AG10803 (cell line): ENCODE results near the gene CCR5AS.

Experiments
- DNase-seq: peaks from one replicate; pipeline ENCODE4 v3.0.0; 2010; ENCODE audit warnings: low read depth
- H3K4me3 ChIP-seq: 2 replicates; pipeline ENCODE4 v1.5.1; 2011; ENCODE audit warnings: mild to moderate bottlenecking, low read length, control low read depth
- CTCF ChIP-seq: conservative IDR thresholded peaks from 2 replicates; pipeline ENCODE4 v1.5.1; 2011; ENCODE audit warnings: mild to moderate bottlenecking, low read length, control low read depth, inconsistent platforms

Gene CCR5AS

GRCh38 chr3:46368569-46368968 is 38.3 kb downstream of the CCR5AS start:
- no peak; the same call in 1 of the 2 replicates for TF ChIP-seq CTCF
- H3K4me3 ChIP-seq, result no peak overlapping the region
- DNase-seq, result no peak

DNA sequence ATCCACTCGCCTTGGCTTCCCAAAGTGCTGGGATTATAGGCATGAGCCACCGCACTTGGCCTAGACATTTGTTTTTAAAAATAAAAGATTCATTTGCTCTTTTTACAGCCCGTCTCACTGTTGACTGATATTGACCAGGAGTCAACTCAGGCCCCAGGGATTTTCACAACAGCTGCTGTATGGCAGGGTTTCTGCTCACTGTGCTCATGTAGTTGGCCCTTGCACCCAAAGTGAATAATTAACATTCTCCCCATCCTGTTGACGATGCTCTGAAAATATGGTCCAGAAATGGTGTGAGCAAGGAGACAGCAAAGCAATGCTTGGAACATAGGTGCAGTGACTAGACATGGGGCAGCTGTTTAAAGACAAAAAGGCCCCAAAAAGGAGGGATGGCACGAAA is 39.1 kb downstream of the CCR5AS start:
- DNase-seq, result no peak
- TF ChIP-seq CTCF, result no peak
- no peak overlapping the region for H3K4me3 ChIP-seq

- TF ChIP-seq CTCF, result no peak
- no peak for DNase-seq
- no peak overlapping the region for H3K4me3 ChIP-seq
Observed at GRCh38 chr3:46365737-46366524, 40.9 kb downstream of the CCR5AS start.

DNA sequence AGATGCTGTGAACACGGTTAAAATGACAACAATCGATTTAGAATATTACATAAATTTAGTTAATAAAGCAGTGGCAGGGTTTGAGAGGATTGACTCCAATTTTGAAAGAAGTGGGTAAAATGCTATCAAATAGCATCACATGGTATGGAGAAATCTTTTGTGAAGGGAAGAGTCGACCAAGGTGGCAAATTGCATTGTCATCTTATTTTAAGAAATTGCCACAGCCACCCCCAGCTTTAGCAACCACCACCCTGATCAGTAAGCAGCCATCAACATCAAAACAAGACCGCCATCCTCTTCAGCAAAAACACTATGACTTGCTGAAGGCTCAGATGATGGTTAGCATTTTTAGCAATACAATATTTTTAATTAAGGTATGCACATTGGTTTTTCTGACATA is 41.8 kb downstream of the CCR5AS start:
- H3K4me3 ChIP-seq, result no peak overlapping the region
- TF ChIP-seq CTCF, result no peak
- no peak for DNase-seq

GRCh38 chr3:46361408-46362283 is 45.2 kb downstream of the CCR5AS start:
- H3K4me3 ChIP-seq, result no peak overlapping the region
- DNase-seq, result peak; percentile 38
- no peak for TF ChIP-seq CTCF

DNA sequence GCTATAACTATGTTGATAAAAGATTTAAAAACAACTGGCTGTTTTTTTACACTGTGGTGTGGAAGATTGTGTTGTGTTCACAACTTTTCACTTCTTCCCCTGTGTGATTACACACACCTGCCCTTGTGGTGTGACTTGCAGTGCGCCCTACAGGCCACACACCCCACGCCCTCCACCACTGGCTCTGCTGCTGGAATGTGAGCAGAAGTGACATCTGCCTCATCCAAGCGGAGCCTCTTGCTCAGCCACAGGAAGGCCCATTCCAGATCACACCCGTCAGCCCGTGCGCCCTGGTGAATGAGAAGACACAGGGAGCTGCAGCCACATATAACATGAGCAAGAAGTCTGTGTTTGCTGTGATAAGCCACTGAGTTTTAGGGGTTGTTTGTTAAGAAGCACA is 46.0 kb downstream of the CCR5AS start:
- TF ChIP-seq CTCF, result no peak
- no peak for DNase-seq
- H3K4me3 ChIP-seq, result no peak overlapping the region
